ENCODE measurements around the gene LTC4S. TPM values are rescaled to one million over a fixed set of nuclear protein-coding genes. Genes with fewer than 3 reads are reported as not detected.

The LTC4S gene
- total and polyA plus RNA-seq, 2 experiments from 2014 or later: 3.7 TPM; not detected in 1

DNA sequence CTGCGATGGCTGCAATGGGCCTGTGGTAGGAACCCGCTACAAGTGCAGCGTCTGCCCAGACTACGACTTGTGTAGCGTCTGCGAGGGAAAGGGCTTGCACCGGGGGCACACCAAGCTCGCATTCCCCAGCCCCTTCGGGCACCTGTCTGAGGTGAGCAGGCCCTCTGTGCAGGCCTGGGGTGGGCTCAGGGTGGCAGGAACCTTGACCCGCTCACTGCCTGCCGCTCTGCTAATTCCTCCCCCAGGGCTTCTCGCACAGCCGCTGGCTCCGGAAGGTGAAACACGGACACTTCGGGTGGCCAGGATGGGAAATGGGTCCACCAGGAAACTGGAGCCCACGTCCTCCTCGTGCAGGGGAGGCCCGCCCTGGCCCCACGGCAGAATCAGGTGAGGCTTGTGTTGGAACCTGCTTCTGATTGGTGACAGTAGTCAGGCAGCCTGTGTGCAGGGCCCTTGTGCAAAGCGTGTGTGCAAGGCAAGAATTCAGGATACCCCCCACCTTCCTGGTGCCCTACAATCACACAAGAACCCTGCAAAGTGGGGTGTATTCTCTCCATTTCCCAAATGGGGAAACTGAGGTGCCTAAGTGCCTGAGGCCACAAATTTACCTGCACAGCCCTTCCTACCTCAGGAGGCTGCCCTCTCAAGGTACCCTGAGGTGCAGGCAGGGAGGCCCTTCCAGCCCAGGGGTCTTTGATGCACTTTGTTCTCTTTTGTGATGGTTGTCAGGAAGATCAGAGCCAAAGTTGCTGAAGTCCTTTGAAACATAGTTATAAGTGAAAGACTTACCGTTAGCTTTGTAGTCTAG is 30.4 kb downstream of the LTC4S start:
- H3K9me2 ChIP-seq (replicated peaks; ENCODE audit: insufficient read depth): no peaks in the 10 kb centered on the region
- no peak for DNase-seq (ENCODE audit: low spot score)
- peaks cover 53% of the 10 kb centered on the region for H3K79me2 ChIP-seq
- H3K36me3 ChIP-seq (replicated peaks; ENCODE audit: insufficient read depth, low read depth): no peaks in the 10 kb centered on the region
- H3K27me3 ChIP-seq: no peaks in the 10 kb centered on the region
- H3K9me3 ChIP-seq (ENCODE audit: low read depth): no peaks in the 10 kb centered on the region
- H2AFZ ChIP-seq: no peak overlapping the region
- H4K20me1 ChIP-seq (ENCODE audit: insufficient read depth, poor library complexity, severe bottlenecking): peaks cover 71% of the 10 kb centered on the region
- TF ChIP-seq EZH2 (IDR thresholded peaks at IDR 0.05; ENCODE audit: borderline replicate concordance) (no peak), CTCF (IDR thresholded peaks at IDR 0.05; ENCODE audit: poor library complexity) (no peak), EZH2phosphoT487 (IDR thresholded peaks at IDR 0.05; ENCODE audit: low read depth, severe bottlenecking, unreplicated experiment) (no peak)
- no peak overlapping the region for H3K27ac ChIP-seq
- H3K4me3 ChIP-seq: no peak overlapping the region
- peak overlapping the region; percentile 95 for H3K4me2 ChIP-seq
- WGBS (ENCODE audit: low lambda C conversion rate, missing lambda C conversion rate): 93% methylated on average over 22 of the region's 22 CpGs
- H3K4me1 ChIP-seq (ENCODE audit: insufficient read depth): peaks cover 43% of the 10 kb centered on the region

- 80% methylated on average over 3 of the region's 3 CpGs for WGBS (ENCODE audit: low lambda C conversion rate, missing lambda C conversion rate)
- H3K9me2 ChIP-seq (replicated peaks; ENCODE audit: insufficient read depth): no peaks in the 10 kb centered on the region
- peaks cover 55% of the 10 kb centered on the region for H3K79me2 ChIP-seq
- peak overlapping the region; percentile 95 for H3K4me2 ChIP-seq
- DNase-seq (ENCODE audit: low spot score): peak; percentile 14
- no peak for TF ChIP-seq EZH2phosphoT487 (IDR thresholded peaks at IDR 0.05; ENCODE audit: low read depth, severe bottlenecking, unreplicated experiment)
- TF ChIP-seq CTCF (IDR thresholded peaks at IDR 0.05; ENCODE audit: poor library complexity): no peak
- no peak for TF ChIP-seq EZH2 (IDR thresholded peaks at IDR 0.05; ENCODE audit: borderline replicate concordance)
- no peaks in the 10 kb centered on the region for H3K9me3 ChIP-seq (ENCODE audit: low read depth)
- H3K27me3 ChIP-seq: no peaks in the 10 kb centered on the region
- no peaks in the 10 kb centered on the region for H3K36me3 ChIP-seq (replicated peaks; ENCODE audit: insufficient read depth, low read depth)
- H3K4me1 ChIP-seq (ENCODE audit: insufficient read depth): peaks cover 37% of the 10 kb centered on the region
- no peak overlapping the region for H3K27ac ChIP-seq
- no peak overlapping the region for H3K4me3 ChIP-seq
- H2AFZ ChIP-seq: no peak overlapping the region
- peaks cover 71% of the 10 kb centered on the region for H4K20me1 ChIP-seq (ENCODE audit: insufficient read depth, poor library complexity, severe bottlenecking)
These were observed 30.9 kb downstream of the LTC4S start for GRCh38 chr5:179824745-179825112.

- no peak for DNase-seq (ENCODE audit: low spot score)
- H3K4me3 ChIP-seq: no peak overlapping the region
- H3K27me3 ChIP-seq: no peaks in the 10 kb centered on the region
- H3K79me2 ChIP-seq: peaks cover 51% of the 10 kb centered on the region
- H3K9me3 ChIP-seq (ENCODE audit: low read depth): no peaks in the 10 kb centered on the region
- H3K4me2 ChIP-seq: peak overlapping the region; percentile 95
- H4K20me1 ChIP-seq (ENCODE audit: insufficient read depth, poor library complexity, severe bottlenecking): peaks cover 73% of the 10 kb centered on the region
- peak; percentile 5 for TF ChIP-seq CTCF (IDR thresholded peaks at IDR 0.05; ENCODE audit: poor library complexity)
- TF ChIP-seq EZH2phosphoT487 (IDR thresholded peaks at IDR 0.05; ENCODE audit: low read depth, severe bottlenecking, unreplicated experiment): no peak
- H3K4me1 ChIP-seq (ENCODE audit: insufficient read depth): peaks cover 29% of the 10 kb centered on the region
- no peak overlapping the region for H2AFZ ChIP-seq
- H3K36me3 ChIP-seq (replicated peaks; ENCODE audit: insufficient read depth, low read depth): no peaks in the 10 kb centered on the region
- H3K9me2 ChIP-seq (replicated peaks; ENCODE audit: insufficient read depth): no peaks in the 10 kb centered on the region
- peak overlapping the region; percentile 47 for H3K27ac ChIP-seq
- WGBS (ENCODE audit: low lambda C conversion rate, missing lambda C conversion rate): 80% methylated on average over 13 of the region's 13 CpGs
These were observed 31.9 kb downstream of the LTC4S start for GRCh38 chr5:179825655-179826182.

All from hepatocyte (in vitro differentiated cells).